NCI-H1417 (cell line): ENCODE results near the gene AMN.
A peak's percentile ranks its signal among the peaks of the same experiment; 100 is the strongest.

Source experiments
- DNase-seq, 3 experiments: peaks; one replicate each; lab custom pipeline; 2025; lab: John Stamatoyannopoulos, UW

AMN gene

DNA sequence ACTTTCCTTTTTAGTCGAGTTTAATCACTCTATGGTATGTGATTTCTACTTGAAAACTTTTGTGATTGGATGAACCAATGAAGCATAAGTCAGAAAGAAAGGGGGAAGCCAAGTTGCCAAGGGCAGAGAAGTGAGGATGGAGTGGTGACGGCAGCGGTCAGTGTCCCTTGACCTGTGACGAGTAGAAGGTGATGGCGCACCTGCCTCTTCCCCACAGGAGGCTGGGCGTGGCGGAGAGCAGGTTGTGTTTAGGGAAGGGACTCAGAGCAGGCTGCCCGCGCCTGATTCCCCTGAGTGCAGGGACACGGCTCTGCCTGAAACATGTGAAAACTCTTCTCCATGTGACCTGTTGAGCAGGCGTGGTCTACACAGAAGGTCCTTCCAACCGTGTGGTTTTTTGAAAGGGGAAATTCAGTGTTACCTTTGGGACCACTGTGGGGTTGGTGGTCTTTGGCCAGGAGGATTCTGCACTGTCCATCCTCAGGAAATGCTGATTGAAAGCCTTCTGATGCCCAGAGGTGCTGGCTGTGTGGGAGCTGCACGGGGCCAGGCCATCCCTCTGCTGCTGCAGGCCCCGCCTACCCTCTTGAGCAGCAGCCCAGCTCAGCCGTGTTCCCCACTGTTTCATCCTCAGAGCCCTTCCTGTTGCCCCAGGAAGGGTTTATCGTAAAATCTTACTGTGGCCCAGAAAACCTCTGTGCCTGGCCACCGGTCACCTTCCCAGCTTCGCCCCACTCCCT is 23.5 kb upstream of the AMN start:
- DNase-seq = peak in 1 of 3 experiments; percentile 66

DNA sequence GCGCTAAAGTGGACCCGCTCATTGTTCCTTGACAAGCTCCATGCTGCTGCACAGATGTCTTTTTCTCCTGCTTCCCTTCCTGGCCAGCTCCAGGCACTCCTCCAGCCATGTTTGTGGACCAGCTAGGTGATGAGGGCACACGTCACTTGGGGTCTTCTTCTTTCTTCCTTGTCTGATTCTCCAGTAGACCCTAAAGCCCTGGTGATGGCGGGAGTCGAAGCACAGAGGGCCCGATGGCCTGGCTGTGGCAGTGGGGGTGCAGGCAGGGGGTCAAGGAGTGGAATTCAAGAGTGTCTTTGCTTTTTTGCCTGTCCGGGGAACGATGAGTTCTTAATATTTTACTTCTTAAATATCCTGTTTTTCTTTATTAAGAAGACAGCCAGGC is 23.0 kb upstream of the AMN start:
- DNase-seq = no peak

DNA sequence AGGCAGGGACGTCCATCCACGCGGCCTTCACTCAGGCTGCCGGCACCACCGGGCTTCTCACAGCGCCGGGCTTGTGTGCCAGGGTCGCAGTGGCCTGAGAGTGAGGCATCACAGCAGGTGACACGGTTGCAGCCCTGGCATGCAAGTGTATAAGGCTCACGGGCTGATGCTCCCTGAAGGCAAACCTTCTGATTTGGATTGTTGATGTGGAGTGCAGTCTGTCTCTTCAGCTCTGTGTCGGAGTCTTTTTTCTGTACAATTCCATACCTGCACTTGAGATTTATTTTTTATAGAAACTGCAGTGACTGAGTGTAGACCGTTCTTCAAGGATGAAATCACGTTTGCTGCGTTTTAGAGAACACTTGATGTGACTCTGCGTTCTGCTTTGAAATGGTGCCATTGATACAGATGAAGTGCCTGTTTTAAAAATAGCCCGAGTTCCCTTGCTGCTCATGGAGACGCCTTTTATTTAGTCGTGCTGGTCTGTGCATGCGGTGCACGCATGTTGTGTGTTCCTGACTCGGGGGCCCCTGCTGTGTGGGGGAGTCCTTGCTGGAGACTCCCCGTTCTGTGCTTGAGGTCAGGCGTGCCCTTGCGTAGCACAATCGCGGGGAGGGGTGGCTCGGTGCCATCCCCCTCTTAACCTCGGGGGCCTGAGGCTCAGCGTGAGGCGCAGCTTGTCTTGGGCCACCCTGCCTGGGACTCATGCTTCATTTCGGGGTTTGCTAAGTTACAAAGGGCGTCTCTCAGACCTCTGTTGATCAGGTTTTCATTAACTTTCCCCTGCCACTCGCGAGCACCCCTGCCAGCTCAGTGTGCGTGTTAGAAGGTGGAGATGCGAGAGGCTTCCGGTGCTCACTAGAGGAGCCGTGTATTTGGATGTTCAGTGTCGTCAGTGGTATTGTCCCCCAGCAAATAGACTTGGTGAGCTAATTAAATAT is 21.6 kb upstream of the AMN start:
- DNase-seq = no peak

DNA sequence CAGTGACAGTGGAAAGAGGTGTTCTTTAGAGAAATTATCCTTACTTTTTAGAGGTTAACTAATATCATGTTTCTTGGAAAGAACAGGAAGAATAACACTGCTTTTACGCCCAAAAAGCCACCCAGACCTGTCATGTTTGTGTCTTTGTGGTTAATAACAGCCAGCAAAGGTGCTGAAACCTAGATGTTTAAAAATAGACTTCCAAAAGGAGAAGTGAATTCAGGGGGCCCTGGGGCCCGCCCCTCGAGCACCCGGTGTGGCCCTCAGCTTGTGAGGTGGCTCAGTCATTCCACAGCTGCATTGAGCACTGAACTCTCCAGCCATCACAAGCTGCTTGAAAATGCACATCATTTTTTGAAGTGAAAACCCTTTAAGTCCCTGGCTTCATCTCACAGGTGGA is 20.8 kb upstream of the AMN start:
- DNase-seq = no peak

DNA sequence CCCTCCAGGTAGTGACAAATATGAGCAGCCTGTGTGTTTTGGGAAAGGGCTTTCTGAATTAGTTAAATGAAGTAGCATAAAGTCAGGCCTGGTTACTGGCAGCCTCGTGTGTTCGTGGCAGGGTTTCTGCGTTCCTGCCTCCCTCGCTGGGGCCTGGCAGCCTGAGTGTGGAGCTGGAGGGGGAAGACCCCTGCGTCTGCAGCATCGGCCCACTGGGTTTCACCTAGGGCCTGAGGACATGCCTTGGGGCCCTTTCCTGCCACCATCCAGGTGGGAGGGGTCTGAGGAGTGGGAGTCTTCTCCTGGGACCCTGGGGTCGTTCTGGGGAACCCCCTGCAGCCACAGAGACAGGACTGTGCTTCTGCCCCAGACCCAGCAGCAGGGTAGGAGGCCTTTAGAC is 20.4 kb upstream of the AMN start:
- no peak for DNase-seq

DNA sequence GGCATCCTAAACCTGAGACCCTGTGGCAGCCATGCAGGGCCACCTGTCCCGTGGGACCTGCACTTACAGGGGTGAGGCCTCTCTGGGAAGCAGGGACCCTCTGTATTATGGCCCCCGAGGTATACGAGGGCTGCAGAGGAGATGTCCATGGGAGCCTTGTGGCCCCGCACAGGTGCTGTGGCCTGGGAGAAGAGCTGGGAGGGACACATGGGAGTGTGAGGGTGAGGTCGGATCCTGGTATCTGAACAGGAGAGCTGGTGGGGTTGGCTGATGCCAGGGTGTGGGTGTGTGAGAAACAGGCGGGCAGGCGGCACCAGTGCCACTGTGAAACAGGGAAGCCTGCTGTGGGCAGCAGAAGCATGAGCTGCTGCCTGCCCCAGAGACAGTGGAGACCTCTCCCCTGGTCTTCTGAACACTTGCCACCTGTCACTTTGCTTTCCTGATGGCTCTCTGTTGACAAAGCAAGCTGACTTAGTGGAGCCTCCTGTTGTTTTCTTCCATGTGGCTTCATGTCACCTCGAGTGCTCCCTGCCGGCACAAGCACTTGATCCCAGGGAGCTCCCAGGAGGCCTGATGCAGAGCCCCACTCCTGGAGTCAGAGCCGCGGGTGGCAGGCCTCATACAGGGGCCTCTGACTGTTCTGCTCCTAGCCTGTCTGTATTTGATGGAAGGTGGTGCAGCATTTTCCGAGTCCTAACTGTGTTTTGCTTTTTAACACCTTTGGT is 19.8 kb upstream of the AMN start:
- DNase-seq = peak; percentile 24 to 59 (median 40)

DNA sequence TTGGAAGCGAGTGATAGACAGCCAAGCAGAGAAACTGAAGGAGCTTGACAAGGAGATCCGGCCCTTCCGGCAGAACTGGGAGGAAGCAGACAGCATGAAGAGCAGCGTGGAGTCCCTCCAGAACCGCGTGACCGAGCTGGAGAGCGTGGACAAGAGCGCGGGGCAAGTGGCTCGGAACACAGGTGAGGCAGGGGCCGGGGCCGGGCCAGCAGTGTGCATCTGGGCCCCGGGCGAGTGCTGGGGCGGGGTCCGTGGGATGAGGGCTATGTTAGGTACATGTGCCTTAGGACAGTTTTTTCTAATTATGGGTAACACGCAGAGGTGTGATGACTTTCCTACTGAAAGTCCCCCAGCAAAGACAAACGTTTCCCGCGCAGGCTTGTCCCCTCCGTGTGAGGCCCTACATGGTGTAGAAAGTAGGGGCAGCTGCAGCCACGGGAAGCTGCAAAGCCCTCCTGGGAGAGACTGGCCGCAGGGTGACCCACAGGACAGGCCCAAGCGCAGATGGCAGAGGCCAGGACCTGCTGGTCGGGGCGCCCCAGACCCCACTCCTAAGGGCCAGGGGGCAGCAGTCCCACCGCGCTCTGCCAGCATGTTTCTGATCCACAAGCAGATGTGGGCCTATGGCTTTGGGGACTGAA is 19.1 kb upstream of the AMN start:
- DNase-seq = no peak

DNA sequence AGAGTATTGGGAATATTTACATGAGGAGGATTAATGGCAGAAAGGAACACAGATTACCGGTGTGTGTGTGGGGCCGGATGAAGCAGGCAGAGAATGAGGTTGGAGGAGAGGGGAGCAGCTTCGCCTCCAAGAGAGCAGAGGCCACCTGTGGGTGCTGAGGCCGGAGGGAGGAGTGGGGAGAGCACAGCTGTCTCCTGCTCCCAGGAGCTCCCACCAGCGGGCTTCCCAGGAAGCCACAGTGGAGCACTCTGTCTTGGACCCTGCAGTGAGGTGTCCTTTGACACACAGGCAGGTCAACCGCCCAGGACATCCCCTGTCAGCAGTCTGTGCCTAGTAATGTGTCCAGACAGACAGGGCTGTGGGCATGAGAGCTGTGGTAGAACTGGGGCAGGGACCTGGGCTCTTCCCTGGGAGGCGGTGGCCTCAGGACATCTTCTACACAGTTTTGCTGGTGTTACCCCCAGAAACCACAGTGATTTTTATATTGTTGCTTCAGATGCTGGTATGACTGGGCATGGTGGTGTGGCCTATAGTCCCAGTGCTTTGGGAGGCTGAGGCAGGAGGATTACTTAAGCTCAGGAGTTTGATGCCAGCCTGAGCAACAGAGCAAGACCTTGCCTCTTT is 18.5 kb upstream of the AMN start:
- DNase-seq = no peak

DNA sequence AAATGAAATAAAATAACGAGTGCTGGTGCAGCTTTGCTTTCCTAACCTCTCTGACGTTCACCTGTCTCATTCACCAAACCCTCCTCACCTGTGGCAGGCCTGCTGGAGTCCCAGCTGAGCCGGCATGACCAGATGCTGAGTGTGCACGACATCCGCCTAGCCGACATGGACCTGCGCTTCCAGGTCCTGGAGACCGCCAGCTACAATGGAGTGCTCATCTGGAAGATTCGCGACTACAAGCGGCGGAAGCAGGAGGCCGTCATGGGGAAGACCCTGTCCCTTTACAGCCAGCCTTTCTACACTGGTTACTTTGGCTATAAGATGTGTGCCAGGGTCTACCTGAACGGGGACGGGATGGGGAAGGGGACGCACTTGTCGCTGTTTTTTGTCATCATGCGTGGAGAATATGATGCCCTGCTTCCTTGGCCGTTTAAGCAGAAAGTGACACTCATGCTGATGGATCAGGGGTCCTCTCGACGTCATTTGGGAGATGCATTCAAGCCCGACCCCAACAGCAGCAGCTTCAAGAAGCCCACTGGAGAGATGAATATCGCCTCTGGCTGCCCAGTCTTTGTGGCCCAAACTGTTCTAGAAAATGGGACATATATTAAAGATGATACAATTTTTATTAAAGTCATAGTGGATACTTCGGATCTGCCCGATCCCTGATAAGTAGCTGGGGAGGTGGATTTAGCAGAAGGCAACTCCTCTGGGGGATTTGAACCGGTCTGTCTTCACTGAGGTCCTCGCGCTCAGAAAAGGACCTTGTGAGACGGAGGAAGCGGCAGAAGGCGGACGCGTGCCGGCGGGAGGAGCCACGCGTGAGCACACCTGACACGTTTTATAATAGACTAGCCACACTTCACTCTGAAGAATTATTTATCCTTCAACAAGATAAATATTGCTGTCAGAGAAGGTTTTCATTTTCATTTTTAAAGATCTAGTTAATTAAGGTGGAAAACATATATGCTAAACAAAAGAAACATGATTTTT is 17.1 kb upstream of the AMN start:
- no peak for DNase-seq

DNA sequence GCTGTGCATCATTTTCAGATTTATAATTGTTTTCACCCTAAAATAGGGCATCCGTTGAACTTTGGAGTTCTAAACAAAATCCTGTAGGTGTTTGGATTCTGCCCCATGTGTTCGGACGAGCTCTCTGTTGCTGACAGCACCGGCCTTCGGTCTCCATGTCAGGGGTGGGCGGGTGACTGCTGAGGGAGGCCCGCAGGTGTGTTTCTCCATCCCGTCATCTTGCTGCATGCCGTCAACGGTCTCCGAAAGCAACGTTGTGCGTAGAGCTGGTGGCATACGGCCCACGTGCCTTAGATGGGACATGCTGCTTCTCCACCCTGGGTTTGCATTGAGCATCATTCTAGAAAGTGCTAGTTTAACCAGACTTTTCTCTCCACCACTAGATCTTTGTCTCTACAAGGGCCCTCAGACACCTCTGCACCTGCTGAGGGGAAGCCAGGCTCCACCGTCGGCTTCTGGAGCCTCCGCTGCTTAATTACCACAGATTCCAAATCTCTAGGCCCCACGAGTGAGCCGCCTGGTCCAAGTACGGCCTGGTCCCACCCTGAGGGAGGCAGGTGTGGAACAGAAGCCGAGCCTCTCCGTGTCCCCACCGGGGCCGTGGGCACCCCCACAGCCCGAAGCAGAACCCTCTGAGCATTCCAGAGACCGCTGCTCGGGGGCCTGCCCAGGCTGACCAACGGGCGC is 15.7 kb upstream of the AMN start:
- DNase-seq = no peak

DNA sequence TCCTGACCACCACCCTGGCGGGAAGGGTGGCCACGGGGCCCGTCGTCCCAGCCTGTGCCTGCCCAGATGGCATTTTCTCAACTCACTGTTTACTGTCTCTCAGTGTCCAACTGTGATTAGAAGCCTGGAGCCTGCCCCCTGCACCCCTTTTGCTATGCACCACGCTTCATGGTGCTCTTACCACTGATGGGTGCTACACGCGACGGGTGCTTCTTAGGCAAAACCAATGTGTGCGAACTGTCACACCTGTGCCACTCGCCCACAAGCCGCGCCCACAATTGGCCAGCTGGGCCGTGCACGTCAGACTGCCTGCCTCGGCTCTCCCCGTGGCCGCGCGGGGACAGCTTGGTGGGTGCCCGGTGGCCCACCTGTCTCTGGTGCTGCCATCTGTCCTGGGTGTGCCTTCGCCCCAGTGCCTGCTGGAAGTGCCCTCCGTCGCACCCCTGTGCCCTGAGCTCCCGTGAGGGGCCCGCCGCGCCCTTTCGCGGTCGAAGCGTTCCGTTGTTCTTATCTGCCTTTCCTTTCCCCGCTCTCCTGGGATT is 15.1 kb upstream of the AMN start:
- no peak for DNase-seq

DNA sequence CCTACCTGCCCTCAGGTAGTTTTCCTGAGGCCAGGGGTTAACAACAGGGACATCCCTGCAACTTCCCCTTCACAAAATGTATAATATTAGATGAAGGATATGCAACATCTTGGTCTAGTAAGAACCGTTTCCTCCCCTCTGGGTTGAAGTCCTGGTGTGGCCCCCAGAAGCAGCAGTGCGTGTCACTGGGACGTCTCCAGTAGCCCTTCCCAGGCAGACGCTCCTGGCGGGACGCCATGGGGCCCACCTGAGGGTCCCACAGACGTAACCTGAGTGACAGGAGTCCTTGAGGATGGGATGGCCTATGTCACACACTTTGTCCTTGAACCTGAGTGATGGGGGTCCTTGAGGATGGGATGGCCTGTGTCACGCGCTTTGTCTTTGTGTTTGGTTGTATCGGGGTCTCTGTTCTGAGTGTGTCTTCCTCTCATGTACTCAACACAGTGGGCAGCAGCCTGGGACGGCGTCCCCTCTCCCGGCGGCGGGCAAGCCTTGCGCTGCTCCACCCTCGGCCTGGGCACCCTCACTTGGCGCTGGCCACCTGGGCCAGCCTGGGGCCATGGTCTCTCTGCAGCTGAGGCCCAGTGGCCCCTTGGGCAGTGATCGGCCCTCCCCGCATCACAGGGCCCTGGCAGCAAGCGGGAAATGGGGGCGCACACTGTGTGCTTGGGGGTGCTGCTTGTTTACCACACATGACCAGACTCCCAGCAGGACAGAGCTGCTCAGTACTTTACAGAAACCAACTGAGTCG is 14.3 kb upstream of the AMN start:
- DNase-seq = no peak

DNA sequence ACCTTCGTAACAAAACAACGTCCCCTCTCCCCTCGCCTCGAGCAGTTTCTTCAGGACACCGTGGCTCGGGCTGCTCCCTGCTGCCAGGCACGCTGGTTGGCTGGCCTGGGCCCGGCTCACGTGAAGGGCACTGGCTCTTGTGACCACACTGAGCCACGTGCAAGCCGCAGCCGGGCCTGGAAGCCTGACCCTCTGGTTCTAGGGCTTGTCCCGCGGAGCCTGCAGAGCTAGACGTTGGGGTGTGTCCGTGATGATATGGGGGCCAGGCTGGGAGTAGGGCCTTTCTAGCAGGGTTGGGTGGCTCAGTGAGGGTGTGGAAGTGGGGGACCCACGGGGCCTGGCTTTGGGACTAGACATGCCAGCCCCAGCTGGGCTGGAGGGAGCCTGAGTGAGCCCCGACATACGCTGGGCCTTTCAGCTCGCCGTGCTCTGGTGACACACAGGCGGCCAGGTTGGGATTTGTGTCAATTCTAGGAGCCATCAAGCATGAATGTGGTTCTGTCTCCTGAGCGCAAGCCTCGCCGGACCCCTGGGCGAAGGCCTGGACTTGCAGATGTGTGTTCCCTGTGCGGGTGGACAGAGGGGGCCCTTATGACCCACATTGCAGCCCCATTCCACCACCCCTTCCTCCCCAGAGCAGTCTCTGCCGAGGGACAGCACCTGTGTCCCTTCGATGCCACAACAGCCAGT is 13.6 kb upstream of the AMN start:
- no peak for DNase-seq

DNA sequence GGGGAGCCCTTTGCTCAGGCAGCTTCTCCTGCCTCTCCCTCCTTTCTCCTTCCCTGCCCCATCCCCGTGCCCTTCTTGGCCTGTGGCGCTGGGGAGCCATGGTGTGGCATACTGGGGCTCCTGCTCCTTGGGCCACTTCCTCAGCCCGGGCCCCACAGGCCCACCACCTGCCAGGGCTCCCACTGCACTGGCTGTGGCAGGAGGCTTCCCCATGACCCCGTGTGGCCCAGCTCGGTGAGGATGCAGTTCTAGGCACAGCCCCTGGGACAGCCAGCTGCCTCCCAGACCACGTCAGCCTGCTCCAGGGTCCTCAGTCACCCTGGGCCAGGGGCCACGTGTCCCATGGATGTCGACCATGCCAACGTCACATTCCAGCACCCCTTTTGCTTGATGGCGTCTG is 13.0 kb upstream of the AMN start:
- no peak for DNase-seq

DNA sequence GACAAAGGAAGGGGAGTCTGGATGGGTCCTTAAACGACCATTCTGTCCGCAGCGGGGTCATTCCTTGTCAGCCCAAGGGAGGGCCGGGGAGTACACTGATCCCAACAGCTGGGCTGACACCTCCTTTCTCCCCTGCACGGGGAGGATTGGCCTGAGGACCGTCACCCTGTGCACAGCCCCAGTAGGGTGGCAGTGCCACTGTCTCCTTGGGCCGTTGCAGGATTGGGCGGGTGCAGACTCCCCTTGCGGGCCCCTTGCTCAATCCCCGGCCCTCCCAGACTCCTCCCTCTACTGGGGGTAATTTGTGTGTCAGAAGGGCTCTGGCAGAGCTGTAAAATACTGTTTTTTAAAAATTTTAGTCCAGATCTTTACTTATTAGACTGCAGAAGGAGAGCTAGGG is 12.6 kb upstream of the AMN start:
- no peak for DNase-seq

DNA sequence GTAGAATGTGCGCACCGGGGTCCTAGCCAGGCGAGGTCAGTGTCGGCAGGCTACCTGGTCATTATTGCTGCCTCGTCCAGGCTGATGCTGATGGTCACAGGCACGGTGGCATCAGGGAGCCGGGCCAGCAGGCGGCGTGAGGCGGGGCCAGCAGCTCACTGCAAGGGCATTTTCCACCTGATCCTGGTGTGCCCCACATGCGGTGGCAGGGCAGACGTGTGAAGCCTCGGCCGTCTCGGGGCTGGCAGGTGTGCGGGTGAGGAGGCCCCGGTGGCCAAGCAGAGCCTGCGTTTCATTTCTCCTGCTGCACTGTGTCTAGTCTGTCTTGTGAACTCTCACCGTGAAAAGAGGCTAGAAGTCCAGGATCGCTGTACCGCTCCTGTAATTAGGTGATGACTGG is 12.0 kb upstream of the AMN start:
- DNase-seq = no peak

DNA sequence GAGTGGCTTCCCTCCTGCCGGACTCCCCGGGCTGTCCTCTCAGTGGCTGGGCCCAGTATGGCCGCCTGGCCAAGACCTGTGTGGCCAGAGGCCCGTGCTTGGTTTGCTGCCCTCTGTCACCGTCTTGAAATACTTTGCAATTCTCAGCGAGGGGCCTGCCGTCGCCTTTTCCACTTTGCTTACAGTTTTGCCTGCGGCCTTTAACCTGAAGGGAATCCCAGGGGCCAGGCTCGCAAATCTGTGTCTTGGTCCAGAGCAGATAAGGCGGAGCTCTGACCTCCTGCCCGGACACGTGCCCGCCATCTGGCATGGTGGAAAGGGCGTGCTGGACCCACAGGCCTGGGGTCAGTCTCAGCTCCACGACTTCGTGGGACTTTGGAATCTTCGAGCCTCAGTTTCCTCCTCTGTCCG is 10.9 kb upstream of the AMN start:
- DNase-seq = no peak
